Left forelimb (tissue), 1 donor: Measurements from ENCODE around the gene NHS.

Source experiments
- DNase-seq: peaks from one replicate; pipeline ENCODE4 v3.0.0-alpha.2; 2018; ENCODE audit warnings: low spot score

The NHS gene

DNA sequence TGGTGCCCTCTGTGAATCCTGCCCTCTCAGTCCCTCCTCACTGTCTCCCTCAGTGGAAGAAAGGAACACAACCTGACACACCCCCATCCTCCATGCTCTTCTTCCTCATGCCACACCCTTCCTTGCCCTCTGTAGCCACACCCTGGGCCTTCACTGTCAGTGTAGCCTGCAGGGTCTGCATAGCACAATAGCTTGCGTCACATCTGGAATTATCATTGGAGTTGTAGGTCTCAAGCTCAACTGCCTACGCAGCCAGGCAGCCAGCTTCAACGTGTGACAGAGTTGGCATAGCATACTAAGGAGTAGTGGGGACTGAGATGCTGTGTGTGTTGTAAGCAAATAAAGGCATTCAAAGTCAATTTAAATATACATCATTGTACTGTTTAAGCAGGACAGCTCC is 248.8 kb downstream of the NHS start:
- DNase-seq, result no peak

GRCh38 chrX:17627026-17627425 is 252.0 kb downstream of the NHS start:
- no peak for DNase-seq

DNA sequence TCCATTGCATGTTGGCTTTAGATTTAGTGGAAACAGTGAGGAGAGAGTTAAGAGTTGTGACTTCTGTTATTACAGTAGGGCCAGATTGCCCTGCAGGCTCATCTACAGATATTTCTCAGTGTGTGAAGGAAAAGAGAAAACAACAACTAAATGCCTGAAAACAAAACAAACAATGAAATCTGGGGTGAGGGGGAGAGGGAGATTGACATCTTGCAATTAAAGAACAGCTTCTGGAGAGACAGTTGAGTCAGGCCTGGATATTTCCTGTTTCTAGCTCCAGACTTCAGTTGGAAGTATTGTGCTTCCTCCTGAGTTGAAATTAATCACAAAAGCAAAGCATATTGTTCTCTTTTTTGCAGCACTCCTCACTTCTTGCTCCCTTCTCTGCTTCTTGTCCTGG is 254.0 kb downstream of the NHS start:
- no peak for DNase-seq

- no peak for DNase-seq
These were observed 254.5 kb downstream of the NHS start for GRCh38 chrX:17629519-17629918.

- DNase-seq, result no peak
These were observed 256.6 kb downstream of the NHS start for GRCh38 chrX:17631647-17632046.

DNA sequence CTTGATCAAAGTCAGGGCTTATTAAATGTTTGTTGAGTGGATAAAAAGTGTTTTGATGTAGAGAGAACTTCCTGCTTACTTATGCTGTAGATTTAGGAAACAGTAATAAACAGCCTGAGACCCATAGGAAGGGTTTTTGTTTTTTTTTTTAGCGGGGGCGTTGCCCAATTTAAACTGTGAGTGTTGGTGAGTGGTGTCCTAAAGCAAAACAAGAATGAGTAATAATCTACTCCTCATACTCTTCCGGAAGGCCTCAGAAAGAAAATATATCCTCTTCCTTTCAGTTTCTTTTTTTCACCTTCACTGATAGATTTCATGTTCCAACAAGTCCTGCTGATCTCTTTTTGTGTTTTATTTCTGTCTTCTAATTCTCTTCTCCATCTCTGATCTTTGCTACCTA is 257.9 kb downstream of the NHS start:
- DNase-seq, result no peak

GRCh38 chrX:17633546-17633945 is 258.5 kb downstream of the NHS start:
- DNase-seq, result no peak

DNA sequence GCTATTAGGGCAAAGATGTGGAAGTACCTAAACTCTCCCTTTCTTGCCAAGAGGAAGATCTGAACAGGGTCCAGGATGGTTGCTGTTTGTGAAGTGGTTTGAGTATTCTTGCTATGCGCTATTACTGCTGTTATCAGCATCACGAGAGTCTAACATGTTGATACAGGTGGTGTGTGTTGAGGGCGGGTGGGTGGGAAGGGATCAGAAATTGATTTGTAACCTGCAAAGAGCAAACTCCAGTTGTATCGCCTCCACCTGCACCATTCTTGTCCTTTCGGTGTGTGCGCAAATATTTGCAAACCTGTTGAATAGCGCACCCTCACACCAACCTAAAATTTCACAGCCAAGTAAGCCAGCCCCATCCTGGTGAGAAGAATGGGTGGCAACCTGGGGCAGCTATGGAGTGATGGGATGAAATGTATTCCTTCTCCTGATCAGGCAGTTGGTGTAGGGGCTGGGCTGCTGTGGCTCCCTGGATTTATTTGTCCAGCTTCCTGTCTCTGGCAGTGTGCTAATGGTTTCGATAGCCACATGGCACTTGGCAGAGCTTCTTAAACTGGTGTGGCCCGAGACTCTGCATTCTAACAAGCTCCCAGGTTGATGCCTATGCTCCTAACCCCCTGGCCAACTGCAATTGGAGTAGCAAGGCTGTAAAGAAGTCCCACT is 259.7 kb downstream of the NHS start:
- DNase-seq, result no peak

- no peak for DNase-seq
These were observed 260.2 kb downstream of the NHS start for GRCh38 chrX:17635231-17635630.

GRCh38 chrX:17637235-17637634 is 262.2 kb downstream of the NHS start:
- DNase-seq, result no peak

DNA sequence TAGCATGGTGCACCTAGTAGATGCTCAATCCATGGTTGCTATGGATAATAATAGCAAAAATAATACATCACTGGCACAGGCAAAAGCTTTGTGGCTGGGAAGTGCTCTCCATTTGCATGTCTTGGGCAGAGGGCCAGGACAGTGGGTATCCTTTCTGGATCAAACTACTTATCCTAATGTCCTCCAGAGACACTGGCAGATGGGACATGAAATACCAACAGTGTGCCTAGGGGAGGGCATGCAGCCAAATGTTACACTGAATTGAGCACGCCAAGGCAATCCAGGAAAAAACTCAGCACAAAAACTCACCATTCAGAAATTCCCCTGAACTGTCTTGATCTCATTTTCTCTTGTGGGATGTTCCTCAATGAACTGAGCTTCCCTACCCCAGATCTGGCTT is 263.7 kb downstream of the NHS start:
- no peak for DNase-seq

- no peak for DNase-seq
These were observed 267.9 kb downstream of the NHS start for GRCh38 chrX:17642891-17643290.

GRCh38 chrX:17643528-17643927 is 268.5 kb downstream of the NHS start:
- DNase-seq, result no peak

DNA sequence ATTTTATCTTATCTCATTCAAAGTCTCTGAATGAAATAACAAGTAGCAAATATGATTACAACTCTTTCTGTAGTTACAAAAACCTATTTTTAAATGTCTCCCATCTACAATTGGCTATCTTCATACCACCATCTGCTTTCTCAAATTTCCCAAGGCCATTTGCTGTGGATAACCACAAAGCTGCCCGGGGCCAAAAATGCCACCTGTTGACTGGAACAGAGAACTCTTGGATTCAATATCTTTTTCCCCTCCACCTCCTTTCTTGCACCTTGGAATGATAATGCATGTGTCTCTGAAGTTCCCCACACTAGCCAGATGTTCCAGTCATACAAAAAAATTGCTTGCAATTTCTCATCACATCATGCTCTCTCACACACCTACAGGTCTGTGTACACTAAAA is 269.0 kb downstream of the NHS start:
- DNase-seq, result no peak

GRCh38 chrX:17654116-17654515 is 279.1 kb downstream of the NHS start:
- DNase-seq, result no peak

DNA sequence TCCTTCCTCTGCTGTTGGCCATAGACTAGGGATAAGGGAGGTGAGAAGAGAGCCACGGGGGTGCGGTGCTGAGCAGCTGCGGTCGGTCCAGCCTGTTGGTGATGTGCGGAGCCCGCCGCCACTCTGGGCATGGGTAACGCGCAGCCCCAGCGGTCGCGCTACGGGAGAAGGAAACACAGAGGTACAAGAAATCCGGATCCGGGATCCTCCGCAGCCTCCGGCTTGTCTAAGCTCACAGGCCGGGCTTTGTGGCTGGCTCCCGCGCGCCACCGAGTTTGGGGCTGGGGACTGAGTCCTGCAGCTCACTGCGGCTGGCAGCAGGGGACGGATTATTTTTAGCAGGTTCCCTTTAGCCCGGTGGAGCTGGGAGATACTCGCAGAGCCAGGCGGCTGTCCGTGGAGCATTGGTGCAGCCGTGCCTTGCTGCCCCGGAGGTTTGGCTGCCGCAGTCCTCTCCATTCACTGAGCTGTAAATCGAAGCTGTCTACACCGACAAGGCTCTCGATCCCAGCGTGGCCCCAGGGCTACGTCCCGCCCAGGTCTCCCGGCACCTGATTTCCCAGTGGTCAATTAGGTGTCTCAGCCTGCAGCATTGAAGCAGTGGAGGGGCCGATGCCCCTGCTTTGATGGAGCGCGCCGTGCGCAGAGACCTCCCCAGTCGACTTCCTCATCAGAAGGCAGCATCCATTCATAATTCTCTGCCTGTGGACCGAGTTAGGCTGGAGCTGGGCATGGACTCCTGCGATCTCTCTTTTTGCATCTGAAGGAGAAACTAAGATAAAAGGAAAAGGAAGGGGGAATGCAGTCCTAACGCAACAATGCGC is 280.4 kb downstream of the NHS start:
- no peak for DNase-seq

- no peak for DNase-seq
These were observed 281.0 kb downstream of the NHS start for GRCh38 chrX:17656035-17656418.

DNA sequence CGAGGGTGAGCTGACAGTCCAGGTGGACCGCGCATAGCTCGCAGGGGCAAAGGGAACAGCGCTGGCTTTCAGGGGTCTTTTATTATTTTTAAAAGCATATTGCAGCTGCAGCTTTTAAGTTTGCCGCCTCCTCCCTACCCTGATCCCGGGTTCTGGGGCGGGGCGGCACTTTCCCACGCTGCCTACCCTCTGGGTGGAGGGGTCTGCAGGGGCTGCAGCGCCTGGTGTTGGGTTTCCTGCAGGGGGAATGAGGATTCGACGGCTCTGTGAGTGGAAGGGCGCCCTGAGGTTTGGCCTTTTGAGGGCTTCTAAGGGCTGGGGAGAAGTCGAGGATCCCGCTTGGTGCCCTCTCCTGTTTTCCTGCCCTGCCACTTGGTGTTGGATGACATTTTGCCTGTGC is 281.6 kb downstream of the NHS start:
- DNase-seq, result no peak

DNA sequence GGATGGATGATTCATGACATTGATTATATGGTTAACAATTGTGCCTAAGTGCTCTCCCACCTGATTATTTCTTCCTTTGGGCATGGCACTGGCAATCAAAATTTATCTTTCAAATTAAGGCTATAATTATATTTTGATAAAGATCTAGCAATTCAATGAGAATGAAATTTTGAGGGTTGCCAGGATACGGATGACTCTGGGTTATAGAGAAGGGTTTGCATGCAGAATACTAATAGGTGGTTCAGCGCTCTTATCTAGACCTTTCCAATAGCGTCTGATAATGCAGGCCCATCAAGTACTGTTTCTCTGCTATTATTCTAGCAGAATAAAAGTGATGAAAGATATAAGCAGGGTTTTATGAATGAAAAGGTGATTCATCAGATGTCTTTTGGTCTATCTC is 287.4 kb downstream of the NHS start:
- DNase-seq, result no peak

DNA sequence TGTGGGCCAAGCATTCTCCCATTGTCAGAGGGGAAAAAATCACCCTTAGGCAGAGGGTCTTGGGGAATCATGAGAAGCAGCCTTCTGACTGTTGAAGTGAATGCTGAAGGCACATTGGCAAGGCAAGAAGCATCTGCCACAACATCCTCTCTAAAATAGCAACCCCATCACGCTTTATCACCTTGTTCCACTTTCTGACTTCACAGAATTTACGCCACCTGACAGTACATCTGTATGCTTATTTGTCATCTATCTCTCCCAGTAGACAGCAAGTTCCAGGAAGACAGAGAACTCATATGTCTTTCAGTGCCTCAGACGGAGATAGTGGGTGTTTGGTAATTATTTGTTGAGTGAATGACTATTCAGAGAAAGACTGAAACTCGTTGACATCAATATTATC is 293.9 kb downstream of the NHS start:
- no peak for DNase-seq

- DNase-seq, result no peak
These were observed 294.5 kb downstream of the NHS start for GRCh38 chrX:17669458-17669857.

DNA sequence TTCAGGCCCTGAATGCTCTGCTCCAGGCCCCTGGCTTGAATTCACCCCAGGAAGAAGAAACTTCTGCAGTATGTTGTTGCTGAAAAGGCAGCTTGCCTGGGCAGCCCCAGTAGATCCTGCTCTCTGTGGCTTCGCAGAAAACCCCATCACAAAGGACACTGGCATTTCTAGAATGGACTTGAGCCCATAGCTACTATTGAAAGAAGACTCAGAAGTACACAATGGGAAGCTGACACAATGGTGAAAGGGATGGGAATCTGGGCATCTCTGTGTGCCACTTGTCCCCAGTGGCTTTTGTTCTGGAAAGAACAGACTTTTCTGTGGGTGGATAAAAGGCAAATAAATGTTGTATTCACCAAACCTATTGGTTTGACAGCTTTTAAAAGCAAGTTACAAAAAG is 294.9 kb downstream of the NHS start:
- DNase-seq, result no peak

GRCh38 chrX:17670874-17671273 is 295.9 kb downstream of the NHS start:
- no peak for DNase-seq

DNA sequence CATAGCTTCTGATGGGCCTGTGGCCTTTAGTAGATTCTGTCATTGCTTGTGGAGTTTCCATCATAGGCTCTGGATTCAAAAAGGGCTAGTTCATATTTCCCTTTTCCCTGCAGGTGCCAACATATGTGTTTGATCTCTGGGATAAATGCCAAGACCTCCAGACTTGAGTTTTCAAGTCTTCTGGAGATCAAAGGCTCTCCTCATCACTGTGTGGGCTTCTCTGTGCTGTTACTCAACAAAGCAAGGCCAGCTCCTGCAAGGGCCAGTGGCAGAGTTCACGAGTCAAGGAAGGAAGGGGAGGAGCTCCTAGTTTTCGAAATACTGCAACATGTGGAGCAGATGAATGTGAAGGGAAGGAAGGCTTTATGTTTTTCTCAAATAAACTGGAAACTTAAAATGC is 299.6 kb downstream of the NHS start:
- no peak for DNase-seq
